Spleen (tissue), 7 donors: ENCODE results near the gene PTPN13.

ENCODE experiments used
- POLR2A ChIP-seq, 3 donors: fragments of 450-650 bp; IDR thresholded peaks; one replicate each; pipeline ENCODE4 v1.5.1; 2017; ENCODE audit warnings: antibody characterized with exemption in 3 of 3, mild to moderate bottlenecking in 1 of 3
- POLR2AphosphoS5 ChIP-seq, 3 donors: sonication (generic); formaldehyde crosslinking; IDR thresholded peaks; one replicate each; pipeline ENCODE4 v1.5.1; 2017; ENCODE audit warnings: antibody characterized with exemption in 3 of 3
- TF ChIP-seq, protein P1 (sequence below), 11 experiments: fragments of 200-600 bp in 7 of 11; fragments of 450-650 bp in 4 of 11; sonication (generic) in 4 of 11; IDR thresholded peaks in 8 of 11; conservative IDR thresholded peaks in 3 of 11; 1 replicate in 7 of 11; 2 replicates in 4 of 11; pipeline versions ENCODE4 v1.4.0 to v1.8.0; 2016 to 2021; ENCODE audit warnings: antibody characterized with exemption in 11 of 11, inconsistent platforms in 4 of 11, mild to moderate bottlenecking in 1 of 11
- donor health status: DM: no; HTN: no; CAD: no; lungs with moderate emphysema.
- donor health status: DM: no; HTN: no; CAD: no.
- donor health status: DM: no; HTN: no; CAD: no.

DNA sequence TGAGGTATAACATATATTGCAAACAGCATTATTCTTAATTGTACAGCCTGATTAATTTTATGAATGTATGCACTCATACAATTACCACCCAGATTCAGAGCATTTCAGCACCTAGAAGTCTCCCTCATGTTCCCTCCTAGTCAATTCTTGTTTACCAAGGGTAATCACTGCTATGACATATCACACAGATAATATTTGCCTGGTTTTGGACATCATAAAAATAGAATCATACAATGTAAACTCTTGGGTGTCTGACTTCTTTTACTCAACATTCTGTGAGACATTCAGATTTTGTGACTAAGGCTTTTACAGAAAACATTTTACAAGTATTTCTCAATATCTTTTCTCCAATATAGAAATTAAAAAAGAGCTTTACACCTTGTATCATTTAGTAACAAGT is 66.9 kb downstream of the PTPN13 start:
- TF ChIP-seq, protein P1, sequence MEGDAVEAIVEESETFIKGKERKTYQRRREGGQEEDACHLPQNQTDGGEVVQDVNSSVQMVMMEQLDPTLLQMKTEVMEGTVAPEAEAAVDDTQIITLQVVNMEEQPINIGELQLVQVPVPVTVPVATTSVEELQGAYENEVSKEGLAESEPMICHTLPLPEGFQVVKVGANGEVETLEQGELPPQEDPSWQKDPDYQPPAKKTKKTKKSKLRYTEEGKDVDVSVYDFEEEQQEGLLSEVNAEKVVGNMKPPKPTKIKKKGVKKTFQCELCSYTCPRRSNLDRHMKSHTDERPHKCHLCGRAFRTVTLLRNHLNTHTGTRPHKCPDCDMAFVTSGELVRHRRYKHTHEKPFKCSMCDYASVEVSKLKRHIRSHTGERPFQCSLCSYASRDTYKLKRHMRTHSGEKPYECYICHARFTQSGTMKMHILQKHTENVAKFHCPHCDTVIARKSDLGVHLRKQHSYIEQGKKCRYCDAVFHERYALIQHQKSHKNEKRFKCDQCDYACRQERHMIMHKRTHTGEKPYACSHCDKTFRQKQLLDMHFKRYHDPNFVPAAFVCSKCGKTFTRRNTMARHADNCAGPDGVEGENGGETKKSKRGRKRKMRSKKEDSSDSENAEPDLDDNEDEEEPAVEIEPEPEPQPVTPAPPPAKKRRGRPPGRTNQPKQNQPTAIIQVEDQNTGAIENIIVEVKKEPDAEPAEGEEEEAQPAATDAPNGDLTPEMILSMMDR (IDR thresholded peaks at IDR 0.05 in 8 of 11, conservative IDR thresholded peaks at IDR 0.05 in 3 of 11) = no peak
- TF ChIP-seq POLR2A (IDR thresholded peaks at IDR 0.05) = no peak
- TF ChIP-seq POLR2AphosphoS5 (IDR thresholded peaks at IDR 0.05) = no peak
